Naive thymus-derived CD4-positive, alpha-beta T cell (primary cell): Measurements from ENCODE around the gene PUM2. TPM values are rescaled to one million over a fixed set of nuclear protein-coding genes. Genes with fewer than 3 reads are reported as not detected.

Source experiments
- ATAC-seq: fragments of 150-1000 bp; cut with Tn5 transposase; 2 replicates; pipeline ENCODE4 v1.10.0; 2021; ENCODE audit warnings: mild to moderate bottlenecking, moderate library complexity
- CTCF ChIA-PET: fragments of 350-600 bp; sonication (Branson Sonifier 250); formaldehyde crosslinking; loops from one replicate; lab custom pipeline; 2021; ENCODE audit warnings: antibody characterized with exemption; lab: Charles Lee
- POLR2A ChIA-PET: fragments of 350-600 bp; sonication (Branson Sonifier 250); formaldehyde crosslinking; loops from one replicate; lab custom pipeline; 2021; ENCODE audit warnings: antibody characterized with exemption, inconsistent platforms; lab: Charles Lee
- DNase-seq, 9 donors: peaks; one replicate each; pipeline versions ENCODE4 v3.0.0 to v3.0.0-alpha.2; 2020 to 2022; ENCODE audit warnings: mixed read lengths in 1 of 9
- H3K27ac ChIP-seq: one replicate; pipeline ENCODE4 v1.7.0; 2013; ENCODE audit warnings: mild to moderate bottlenecking, low read depth, low read length, moderate library complexity
- H3K27me3 ChIP-seq, 2 donors: one replicate each; pipeline ENCODE4 v1.7.0; 2013; ENCODE audit warnings: low read length in 2 of 2, mild to moderate bottlenecking in 2 of 2, moderate library complexity in 2 of 2; ENCODE audit not compliant: control insufficient read depth in 2 of 2, insufficient read depth in 2 of 2
- H3K36me3 ChIP-seq, 3 experiments: 1 replicate in 2 of 3; 2 replicates in 1 of 3; pipeline ENCODE4 v1.7.0; 2013; ENCODE audit warnings: low read length in 3 of 3, mild to moderate bottlenecking in 3 of 3, moderate library complexity in 1 of 3; ENCODE audit not compliant: insufficient read depth in 3 of 3, control insufficient read depth in 2 of 3
- H3K4me1 ChIP-seq, 2 donors: one replicate each; pipeline ENCODE4 v1.7.0; 2013; ENCODE audit warnings: low read length in 2 of 2, mild to moderate bottlenecking in 2 of 2, moderate library complexity in 1 of 2; ENCODE audit not compliant: control insufficient read depth in 2 of 2, insufficient read depth in 2 of 2
- H3K4me3 ChIP-seq: 2 replicates; pipeline ENCODE4 v1.7.0; 2013; ENCODE audit warnings: mild to moderate bottlenecking, low read length
- H3K9me3 ChIP-seq, 3 experiments: 1 replicate in 2 of 3; 2 replicates in 1 of 3; pipeline ENCODE4 v1.7.0; 2013; ENCODE audit warnings: low read length in 3 of 3; ENCODE audit not compliant: control insufficient read depth in 2 of 3
- H3K27ac Mint-ChIP-seq, 9 donors: one replicate each; pipeline ENCODE4 v1.8.0; 2020 to 2022; ENCODE audit warnings: mixed read lengths in 9 of 9, mild to moderate bottlenecking in 8 of 9, moderate library complexity in 5 of 9, inconsistent platforms in 2 of 9
- H3K27me3 Mint-ChIP-seq, 5 donors: one replicate each; pipeline ENCODE4 v1.8.0; 2021 to 2022; ENCODE audit warnings: mixed read lengths in 5 of 5, mild to moderate bottlenecking in 1 of 5
- H3K36me3 Mint-ChIP-seq, 5 donors: one replicate each; pipeline ENCODE4 v1.8.0; 2020 to 2022; ENCODE audit warnings: mixed read lengths in 5 of 5, mild to moderate bottlenecking in 3 of 5, inconsistent platforms in 1 of 5
- H3K4me1 Mint-ChIP-seq, 7 donors: one replicate each; pipeline ENCODE4 v1.8.0; 2020 to 2022; ENCODE audit warnings: mixed read lengths in 7 of 7, mild to moderate bottlenecking in 3 of 7, inconsistent platforms in 1 of 7
- H3K4me3 Mint-ChIP-seq, 10 donors: one replicate each; pipeline ENCODE4 v1.8.0; 2020 to 2022; ENCODE audit warnings: mild to moderate bottlenecking in 10 of 10, mixed read lengths in 10 of 10, moderate library complexity in 6 of 10, inconsistent platforms in 2 of 10
- H3K9me3 Mint-ChIP-seq, 11 donors: one replicate each; pipeline ENCODE4 v1.8.0; 2020 to 2022; ENCODE audit warnings: mixed read lengths in 11 of 11, mild to moderate bottlenecking in 4 of 11, inconsistent platforms in 1 of 11, moderate library complexity in 1 of 11
- intact Hi-C, 2 donors: fragments of 100-400 bp; cut with micrococcal nuclease; formaldehyde crosslinking; loops; one replicate each; pipeline ENCODE4 v1.15.1; 2023
- polyA plus RNA-seq, 2 donors: library from polyadenylated mRNA; unstranded; fragments of 300-500 nt; fragmentation: Illumina TruSeq; gene quantifications; one replicate each; pipeline ENCODE4 v1.2.3, GENCODE V29; 2021
- total RNA-seq, 6 experiments: library from RNA in 5 of 6; stranded (reverse) in 5 of 6; gene quantifications; 1 replicate in 5 of 6; 2 replicates in 1 of 6; pipeline ENCODE4 v1.2.3 and lab custom pipeline; 2021 to 2026

PUM2 gene
- total and polyA plus RNA-seq, 7 experiments from 2014 or later: 19.2 to 178 (median 135) TPM

DNA sequence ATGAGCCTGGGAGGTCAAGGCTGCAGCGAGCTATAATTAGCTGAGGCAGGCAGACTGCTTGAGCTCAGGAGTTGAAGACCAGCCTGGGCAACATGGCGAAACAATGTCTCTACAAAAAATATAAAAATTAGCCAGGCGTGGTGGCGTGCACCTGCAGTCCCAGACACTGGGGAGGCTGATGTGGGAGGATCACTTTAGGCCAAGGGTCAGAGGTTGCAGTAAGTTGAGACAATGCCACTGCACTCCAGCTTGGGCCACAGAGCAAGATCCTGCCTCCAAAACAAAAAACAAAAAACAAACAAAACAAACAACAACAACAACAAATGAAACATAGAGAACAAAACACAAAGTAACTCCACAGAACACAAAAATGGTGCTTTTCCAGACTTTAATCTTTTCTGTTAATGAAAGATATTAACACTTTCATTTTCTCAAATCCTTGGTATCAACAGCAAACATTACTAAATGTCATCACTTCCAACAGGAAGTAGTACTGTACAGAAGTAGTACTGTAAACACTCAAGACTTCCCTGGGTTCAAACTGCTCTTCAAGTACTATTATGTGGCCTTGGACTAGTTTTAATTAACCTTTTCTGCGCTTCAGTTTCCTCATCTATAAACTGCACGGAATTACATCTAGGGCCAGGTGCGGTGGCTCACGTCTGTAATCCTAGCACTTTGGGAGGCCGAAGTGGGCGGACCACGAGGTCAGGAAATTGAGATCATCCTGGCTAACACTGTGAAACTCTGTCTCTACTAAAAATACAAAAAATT is 27.9 kb downstream of the PUM2 start:
- H3K27me3 Mint-ChIP-seq: no peaks in the 10 kb centered on the region

DNA sequence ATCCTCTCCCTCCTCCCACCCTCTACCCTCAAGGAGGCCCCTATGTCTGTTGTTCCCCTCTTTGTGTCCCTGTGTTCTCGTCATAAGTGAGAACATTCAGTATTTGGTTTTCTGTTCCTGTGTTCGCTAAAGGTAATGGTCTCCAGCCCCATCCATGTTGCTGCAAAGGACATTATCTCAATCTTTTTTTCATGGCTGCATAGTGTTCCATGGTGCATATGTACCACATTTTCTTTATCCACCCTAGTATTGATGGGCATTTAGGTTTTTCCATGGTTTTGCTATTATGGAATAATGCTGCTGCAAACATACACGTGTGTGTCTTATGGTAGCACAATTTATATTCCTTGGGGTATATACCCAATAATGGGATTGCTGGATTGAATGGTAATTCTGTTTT is 33.0 kb downstream of the PUM2 start:
- peak overlapping the region in 4 of 10 donors; percentile 3 to 32 (median 25) for H3K4me3 Mint-ChIP-seq
- H3K36me3 Mint-ChIP-seq: peaks cover 3 to 66% (median 40%) of the 10 kb centered on the region in 5 donors
- intact Hi-C loops: loop anchor here in 1 of 2 donors (1.0 to 5.0 kb wide), 2 partner anchors 9 to 35 kb away; partner anchors contain the start of gene PUM2

More for the DNA sequence above, 27.9 kb downstream of the PUM2 start:
- no peak for DNase-seq
- no peaks in the 10 kb centered on the region for H3K27me3 ChIP-seq
- Mint-ChIP-seq H3K27ac (peak overlapping the region in 7 of 9 donors; percentile 6 to 70 (median 53)), H3K9me3 (no peaks in the 10 kb centered on the region), H3K4me1 (peaks cover 48 to 92% (median 84%) of the 10 kb centered on the region in 7 donors), H3K36me3 (peaks cover 13 to 59% (median 43%) of the 10 kb centered on the region in 5 donors), H3K4me3 (peak overlapping the region in 1 of 10 donors; percentile 42)
- intact Hi-C loops: no loop called here
- H3K36me3 ChIP-seq: peaks cover 2 to 24% (median 7%) of the 10 kb centered on the region in 3 experiments
- ATAC-seq: no peak
- H3K9me3 ChIP-seq: no peaks in the 10 kb centered on the region
- H3K4me1 ChIP-seq: peaks cover 8 to 12% of the 10 kb centered on the region in 2 donors
- no peak overlapping the region for H3K4me3 ChIP-seq
- CTCF ChIA-PET: no interaction called here
- POLR2A ChIA-PET: no interaction called here
- H3K27ac ChIP-seq: no peak overlapping the region

DNA sequence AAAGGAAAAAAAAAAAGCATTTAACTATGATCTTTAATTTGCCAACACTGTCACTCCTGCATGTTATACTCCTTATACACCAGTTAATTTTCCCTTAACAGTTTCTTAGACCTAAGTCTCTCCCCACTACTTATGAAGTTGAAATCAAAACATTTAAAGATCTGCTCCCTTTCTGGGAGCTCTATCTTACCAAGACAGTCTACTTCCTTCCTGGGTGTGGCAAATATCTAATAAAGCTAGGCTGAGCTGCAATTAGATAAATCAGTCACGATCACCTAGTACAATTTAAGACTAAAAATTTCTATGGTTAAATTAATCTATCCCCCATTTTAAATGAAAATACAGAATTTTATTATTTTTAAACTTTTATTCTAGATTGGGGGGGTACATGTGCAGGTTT is 33.4 kb downstream of the PUM2 start:
- Mint-ChIP-seq H3K4me3 (peak overlapping the region in 4 of 10 donors; percentile 21 to 33 (median 26)), H3K36me3 (peaks cover 3 to 66% (median 40%) of the 10 kb centered on the region in 5 donors), H3K27me3 (no peaks in the 10 kb centered on the region), H3K9me3 (no peaks in the 10 kb centered on the region), H3K4me1 (peaks cover 30 to 81% (median 72%) of the 10 kb centered on the region in 7 donors), H3K27ac (peak overlapping the region in 5 of 9 donors; percentile 13 to 81 (median 43))
- Histone ChIP-seq H3K9me3 (no peaks in the 10 kb centered on the region), H3K27me3 (no peaks in the 10 kb centered on the region), H3K36me3 (peaks cover 4 to 20% (median 17%) of the 10 kb centered on the region in 3 experiments), H3K27ac (peak overlapping the region; percentile 23), H3K4me3 (no peak overlapping the region), H3K4me1 (peaks cover 10 to 14% of the 10 kb centered on the region in 2 donors)
- ATAC-seq (no peak), DNase-seq (no peak)
- POLR2A ChIA-PET: interaction anchor here (0.6 kb wide), 2 partner anchors 11 to 12 kb away, joined by 3 to 4 read pairs; no protein-coding TSS in a partner anchor
- CTCF ChIA-PET: no interaction called here
- intact Hi-C loops: loop anchor here in 1 of 2 donors (1.0 to 5.0 kb wide), 2 partner anchors 9 to 35 kb away; partner anchors contain the start of gene PUM2

More for the DNA sequence above, 33.0 kb downstream of the PUM2 start:
- H3K4me3 ChIP-seq: no peak overlapping the region
- DNase-seq (no peak), ATAC-seq (no peak)
- H3K4me1 ChIP-seq: peaks cover 10 to 14% of the 10 kb centered on the region in 2 donors
- no peaks in the 10 kb centered on the region for H3K9me3 ChIP-seq
- CTCF ChIA-PET: no interaction called here
- peak overlapping the region in 6 of 9 donors; percentile 8 to 91 (median 35) for H3K27ac Mint-ChIP-seq
- H3K27me3 ChIP-seq: no peaks in the 10 kb centered on the region
- peaks cover 32 to 83% (median 74%) of the 10 kb centered on the region in 7 donors for H3K4me1 Mint-ChIP-seq
- H3K27me3 Mint-ChIP-seq: no peaks in the 10 kb centered on the region
- POLR2A ChIA-PET: interaction anchor here (0.6 to 2.3 kb wide), 2 partner anchors 12 to 31 kb away, joined by 4 to 8 read pairs; no protein-coding TSS in a partner anchor
- no peaks in the 10 kb centered on the region for H3K9me3 Mint-ChIP-seq
- H3K36me3 ChIP-seq: peaks cover 4 to 22% (median 17%) of the 10 kb centered on the region in 3 experiments
- no peak overlapping the region for H3K27ac ChIP-seq

DNA sequence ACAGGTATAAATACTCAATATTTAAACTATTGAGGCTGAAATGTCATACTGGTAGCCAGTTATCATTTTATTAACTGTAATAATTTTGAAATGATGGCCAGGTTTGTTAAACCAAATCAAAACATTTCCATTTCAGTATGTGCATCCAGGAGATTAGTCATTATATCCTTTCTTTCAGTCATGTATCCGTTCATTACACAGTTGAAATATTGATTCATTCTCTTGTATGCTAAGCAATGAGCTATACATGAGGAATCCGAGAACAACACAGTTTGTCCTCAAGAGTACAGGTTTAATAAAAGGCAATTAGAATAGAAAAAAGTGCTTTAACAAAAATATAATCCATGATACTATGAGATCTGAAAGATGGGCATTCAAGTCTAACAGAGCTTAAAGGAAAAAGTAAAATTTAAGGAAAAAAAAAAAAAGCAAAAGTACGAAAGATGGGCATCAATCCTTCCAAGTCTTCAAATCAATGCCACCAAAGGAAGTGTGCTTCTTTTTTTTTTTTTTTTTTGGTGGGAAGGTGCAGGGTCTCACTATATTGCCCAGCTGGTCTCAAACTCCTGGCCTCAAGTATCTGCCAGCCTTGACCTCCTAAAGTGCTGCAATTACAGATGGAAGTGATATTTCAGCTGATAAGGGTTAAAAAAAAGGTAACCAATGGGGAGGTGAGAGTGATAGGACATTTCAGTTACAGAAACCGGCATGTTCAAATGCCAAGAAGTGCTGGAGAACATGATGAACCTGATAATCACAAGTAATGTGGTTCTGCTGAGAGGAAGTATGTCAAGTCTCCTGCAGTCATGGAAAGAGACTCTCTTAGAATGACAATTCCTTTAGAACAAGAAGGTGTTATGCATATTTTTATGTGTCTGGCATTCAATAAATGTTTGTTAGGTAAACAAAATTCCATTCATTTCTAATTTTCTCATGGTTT is 35.8 kb downstream of the PUM2 start:
- ATAC-seq (no peak), DNase-seq (no peak)
- Mint-ChIP-seq H3K36me3 (peaks cover 3 to 52% (median 34%) of the 10 kb centered on the region in 5 donors), H3K9me3 (no peaks in the 10 kb centered on the region), H3K27ac (peak overlapping the region in 5 of 9 donors; percentile 21 to 68 (median 53)), H3K27me3 (no peaks in the 10 kb centered on the region), H3K4me1 (peaks cover 16 to 63% (median 52%) of the 10 kb centered on the region in 7 donors), H3K4me3 (no peak overlapping the region)
- H3K4me3 ChIP-seq: no peak overlapping the region
- H3K4me1 ChIP-seq: peaks cover 10 to 14% of the 10 kb centered on the region in 2 donors
- H3K27ac ChIP-seq: no peak overlapping the region
- ChIA-PET CTCF (no interaction called here), POLR2A (interaction anchor here (0.6 to 0.9 kb wide), 2 partner anchors 21 to 24 kb away, joined by 3 to 4 read pairs; no protein-coding TSS in a partner anchor)
- H3K9me3 ChIP-seq: no peaks in the 10 kb centered on the region
- peaks cover 4 to 38% (median 24%) of the 10 kb centered on the region in 3 experiments for H3K36me3 ChIP-seq
- H3K27me3 ChIP-seq: no peaks in the 10 kb centered on the region
- intact Hi-C loops: loop anchor here in 1 of 2 donors (2.0 to 5.0 kb wide), 3 partner anchors 26 to 38 kb away; partner anchors contain the start of gene PUM2

DNA sequence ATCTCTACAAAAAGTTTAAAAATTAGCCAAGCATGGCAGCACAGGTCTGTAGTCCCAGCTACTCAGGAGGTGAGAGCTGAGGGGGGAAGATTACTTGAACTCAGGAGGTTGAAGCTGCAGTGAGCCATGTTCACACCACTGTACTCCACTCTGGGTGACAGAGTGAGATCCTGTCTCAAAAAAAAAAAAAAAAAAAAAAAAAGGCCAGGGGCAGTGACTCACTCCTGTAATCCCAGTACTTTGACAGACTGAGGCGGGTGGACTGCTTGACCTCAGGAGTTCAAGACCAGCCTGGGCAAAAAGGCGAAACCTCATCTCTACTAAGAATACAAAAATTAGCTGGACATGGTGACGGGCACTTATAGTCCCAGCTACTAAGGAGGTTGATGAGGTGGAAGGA is 37.0 kb downstream of the PUM2 start:
- no peak for DNase-seq
- Mint-ChIP-seq H3K27me3 (no peaks in the 10 kb centered on the region), H3K4me3 (no peak overlapping the region), H3K9me3 (no peaks in the 10 kb centered on the region), H3K4me1 (peaks cover 7 to 54% (median 43%) of the 10 kb centered on the region in 7 donors), H3K27ac (peak overlapping the region in 2 of 9 donors; percentile 10 to 25), H3K36me3 (peaks cover 0 to 51% (median 24%) of the 10 kb centered on the region in 5 donors)
- Histone ChIP-seq H3K36me3 (peaks cover 4 to 50% (median 24%) of the 10 kb centered on the region in 3 experiments), H3K4me1 (peaks cover 10 to 14% of the 10 kb centered on the region in 2 donors), H3K27me3 (no peaks in the 10 kb centered on the region), H3K27ac (no peak overlapping the region), H3K9me3 (no peaks in the 10 kb centered on the region), H3K4me3 (no peak overlapping the region)
- intact Hi-C loops: loop anchor here in 1 of 2 donors (2.0 to 5.0 kb wide), 3 partner anchors 13 to 36 kb away; no protein-coding TSS in a partner anchor
- no peak for ATAC-seq
- CTCF ChIA-PET: no interaction called here
- POLR2A ChIA-PET: no interaction called here

DNA sequence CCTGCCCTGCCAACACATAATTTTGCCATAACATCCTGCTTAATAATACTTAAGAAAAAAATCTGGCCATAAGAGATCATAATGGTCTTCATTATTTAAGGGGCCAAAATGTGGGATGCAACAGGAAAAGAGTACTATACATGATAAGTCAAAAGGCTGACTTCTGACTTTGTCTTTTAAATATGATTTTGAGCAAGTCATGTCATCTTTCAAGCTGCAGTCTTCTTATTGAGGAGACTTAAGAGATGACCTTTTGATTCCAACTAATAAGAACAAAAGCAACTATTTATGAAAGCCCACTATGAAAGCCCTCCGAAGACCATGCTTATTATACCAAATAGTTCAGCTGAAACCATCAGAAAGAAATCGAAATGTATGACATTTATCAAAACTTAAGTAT is 41.6 kb downstream of the PUM2 start:
- H3K27ac ChIP-seq: no peak overlapping the region
- POLR2A ChIA-PET: no interaction called here
- peaks cover 0 to 65% (median 17%) of the 10 kb centered on the region in 3 experiments for H3K36me3 ChIP-seq
- H3K4me1 ChIP-seq: no peaks in the 10 kb centered on the region
- Mint-ChIP-seq H3K36me3 (peaks cover 0 to 43% (median 15%) of the 10 kb centered on the region in 5 donors), H3K4me1 (peaks cover 9 to 33% (median 20%) of the 10 kb centered on the region in 7 donors), H3K27ac (peak overlapping the region in 4 of 9 donors; percentile 4 to 63 (median 43)), H3K9me3 (no peaks in the 10 kb centered on the region), H3K4me3 (no peak overlapping the region), H3K27me3 (no peaks in the 10 kb centered on the region)
- CTCF ChIA-PET: interaction anchor here (0.7 kb wide), 1 partner anchor 569 kb away, joined by 3 read pairs; no protein-coding TSS in a partner anchor
- DNase-seq (no peak), ATAC-seq (no peak)
- intact Hi-C loops: no loop called here
- H3K9me3 ChIP-seq: no peaks in the 10 kb centered on the region
- no peak overlapping the region for H3K4me3 ChIP-seq
- H3K27me3 ChIP-seq: no peaks in the 10 kb centered on the region
